Smooth muscle cell of the pulmonary artery (primary cell): ENCODE measurements around the gene SCMH1. TPM values are rescaled to one million over a fixed set of nuclear protein-coding genes. Genes with fewer than 3 reads are reported as not detected.

Experiments used
- total RNA-seq: library from RNA; depleted of rRNA; stranded (reverse); fragments of >200 nt; gene quantifications from 2 replicates; pipeline ENCODE4 v1.2.3, GENCODE V29; 2014

SCMH1 gene
- total RNA-seq: 15.2 and 20.3 TPM in 2 replicates

DNA sequence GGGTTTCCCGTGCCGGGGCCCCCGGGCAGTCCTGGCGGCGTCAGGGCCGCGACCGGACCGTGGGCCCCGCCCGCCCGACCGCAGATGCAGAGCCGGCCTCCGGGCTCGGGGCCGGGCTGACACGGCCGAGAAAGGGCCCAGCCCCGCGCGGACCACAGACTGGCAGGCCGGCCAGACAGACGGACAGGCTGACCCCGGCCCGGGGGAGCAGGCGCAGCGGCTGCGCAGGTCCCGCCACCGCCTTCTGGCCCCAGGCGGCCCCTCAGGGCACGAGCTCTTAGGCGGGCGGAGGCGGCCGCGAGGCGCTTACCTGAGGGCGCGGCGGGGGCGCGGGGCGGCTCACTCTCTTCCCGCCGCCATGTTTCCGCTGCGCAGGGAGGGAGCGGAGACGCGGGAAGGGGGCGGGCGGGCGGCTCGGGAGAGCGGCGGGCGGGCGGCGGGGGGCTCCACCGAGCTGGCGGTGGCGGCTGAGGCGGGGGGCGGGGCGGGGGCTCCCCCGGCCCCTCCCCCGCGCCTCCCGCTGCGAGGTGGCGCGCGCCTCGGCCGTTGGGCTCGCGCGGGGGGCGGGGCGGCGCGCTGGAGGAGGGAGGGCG is at the start of gene SCMH1:
Gene SCMH1 (minus strand): TSS at position 558 of the 593 bp plus-strand sequence. CDS start 56,173 bp downstream, outside the sequence.

DNA sequence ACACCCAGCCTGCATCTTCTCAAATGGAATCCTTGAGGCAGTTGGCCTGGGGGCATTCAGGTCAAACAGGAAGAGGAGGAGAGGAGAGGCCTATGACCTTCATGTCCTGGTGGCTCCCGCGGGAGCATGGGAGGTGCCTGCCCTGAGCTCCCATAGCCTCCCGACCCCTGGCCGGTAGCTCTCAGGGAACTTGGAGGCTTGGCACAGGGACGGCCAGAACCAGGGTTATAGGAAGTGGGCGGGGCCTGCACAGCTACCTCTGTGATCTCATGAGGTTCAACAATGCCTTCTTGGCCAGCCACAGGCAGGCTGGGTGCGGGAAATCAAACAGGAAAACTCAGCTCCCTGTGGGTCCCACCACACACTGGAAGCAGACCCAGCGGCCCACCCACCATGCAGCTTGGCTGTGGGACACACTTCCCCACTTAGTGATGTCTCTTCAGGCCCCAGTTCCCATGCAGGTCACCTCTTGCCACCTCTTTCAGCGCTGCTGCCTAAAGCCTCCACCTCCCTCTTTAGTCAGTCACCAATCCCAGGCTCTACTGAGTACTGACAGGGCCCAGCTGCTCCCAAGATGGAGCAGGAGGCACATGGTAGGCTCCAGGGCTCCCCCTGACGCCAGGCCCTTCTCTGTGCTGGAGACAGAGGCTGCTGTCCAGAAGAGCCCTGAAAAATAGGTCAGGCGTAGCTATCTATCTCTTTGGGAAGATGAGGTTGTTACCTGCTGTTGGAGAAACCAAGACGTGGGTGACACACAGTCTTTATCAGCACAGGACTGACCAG is 220.4 kb downstream of the SCMH1 start, which contains the start of gene SLFNL1:
Gene SLFNL1 (minus strand): TSS at position 200 of the 783 bp plus-strand sequence. CDS start 1,065 bp downstream, outside the sequence.

DNA sequence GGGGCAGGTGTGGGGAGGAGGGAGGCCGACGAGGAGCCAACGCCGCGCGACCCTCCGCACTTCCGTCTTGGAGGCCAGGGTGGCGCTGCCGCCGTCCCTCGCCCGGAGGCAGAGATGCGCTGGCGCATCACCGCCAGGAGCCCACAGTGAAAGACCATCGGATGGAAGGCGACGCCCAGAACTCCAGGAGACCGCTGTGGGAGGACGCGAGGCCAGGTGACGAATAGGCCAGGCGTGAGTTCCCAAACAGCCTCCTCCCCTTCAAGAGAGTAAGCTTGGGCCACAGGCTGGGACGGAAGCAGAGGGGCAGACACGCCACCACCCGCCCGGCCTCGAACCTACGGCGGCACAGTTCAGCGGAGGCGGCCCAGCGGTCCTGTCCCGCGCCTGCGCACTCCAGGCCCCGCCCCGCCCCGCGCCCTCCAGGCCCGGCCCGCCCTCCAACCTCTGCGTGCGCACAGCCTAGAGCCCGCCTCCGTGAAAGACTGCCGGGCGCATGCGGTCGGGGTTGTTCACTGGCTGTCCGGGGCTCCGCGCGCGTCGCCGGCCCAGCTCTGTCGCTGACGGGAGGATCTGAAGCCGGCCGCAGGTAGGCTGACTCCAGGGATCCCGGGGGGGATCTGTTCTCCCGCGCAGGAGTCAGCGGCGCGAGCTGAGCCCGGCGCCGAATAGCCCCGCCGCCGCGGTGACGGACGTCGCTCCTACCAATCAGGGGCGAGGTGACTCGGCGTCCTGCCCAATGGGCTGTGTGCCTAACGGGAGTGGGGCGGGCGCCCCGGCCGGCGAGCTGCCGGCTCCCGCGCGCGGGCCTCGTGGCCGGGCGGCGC is 262.7 kb downstream of the SCMH1 start, which contains the start of gene CTPS1:
Gene CTPS1 (plus strand): TSS at position 456 of the 827 bp plus-strand sequence. CDS start 3,595 bp downstream, outside the sequence.

Other genes starting within 250 kb of the SCMH1 start
- 0.46 and 0.86 TPM in 2 replicates for gene SLFNL1, start 220.6 kb downstream of the SCMH1 start, total RNA-seq
- 0.10 TPM in 1 of 2 replicates, not detected in the other for gene FOXO6, start 119.1 kb upstream of the SCMH1 start, total RNA-seq
- gene EDN2, start 242.4 kb upstream of the SCMH1 start, total RNA-seq: not detected in 2 replicates